MM.1S (cell line): Measurements from ENCODE around the gene MRPL19.

ENCODE experiments used
- CTCF ChIP-seq: fragments of 300-600 bp; sonication (generic); IDR thresholded peaks from 2 replicates; pipeline ENCODE4 v1.5.1; 2016; ENCODE audit warnings: antibody characterized with exemption, low read length, mixed read lengths
- EZH2 ChIP-seq: fragments of 300-600 bp; sonication (generic); optimal IDR thresholded peaks from 2 replicates; pipeline ENCODE3; 2017; ENCODE audit warnings: low read depth, mild to moderate bottlenecking, antibody characterized with exemption, low read length, mixed read lengths
- EZH2phosphoT487 ChIP-seq: fragments of 300-600 bp; sonication (generic); IDR thresholded peaks from 2 replicates; pipeline ENCODE4 v1.6.1; 2018; ENCODE audit warnings: antibody characterized with exemption, low read length

- no peak for TF ChIP-seq CTCF
- no peak for TF ChIP-seq EZH2
- no peak for TF ChIP-seq EZH2phosphoT487
Observed at GRCh38 chr2:75698918-75699317, 52.3 kb downstream of the MRPL19 start.
